GF-D8 (cell line): Measurements from ENCODE around the gene PER1.

Experiments
- DNase-seq: peaks from one replicate; lab custom pipeline; 2025; lab: John Stamatoyannopoulos, UW

The PER1 gene, protein sequence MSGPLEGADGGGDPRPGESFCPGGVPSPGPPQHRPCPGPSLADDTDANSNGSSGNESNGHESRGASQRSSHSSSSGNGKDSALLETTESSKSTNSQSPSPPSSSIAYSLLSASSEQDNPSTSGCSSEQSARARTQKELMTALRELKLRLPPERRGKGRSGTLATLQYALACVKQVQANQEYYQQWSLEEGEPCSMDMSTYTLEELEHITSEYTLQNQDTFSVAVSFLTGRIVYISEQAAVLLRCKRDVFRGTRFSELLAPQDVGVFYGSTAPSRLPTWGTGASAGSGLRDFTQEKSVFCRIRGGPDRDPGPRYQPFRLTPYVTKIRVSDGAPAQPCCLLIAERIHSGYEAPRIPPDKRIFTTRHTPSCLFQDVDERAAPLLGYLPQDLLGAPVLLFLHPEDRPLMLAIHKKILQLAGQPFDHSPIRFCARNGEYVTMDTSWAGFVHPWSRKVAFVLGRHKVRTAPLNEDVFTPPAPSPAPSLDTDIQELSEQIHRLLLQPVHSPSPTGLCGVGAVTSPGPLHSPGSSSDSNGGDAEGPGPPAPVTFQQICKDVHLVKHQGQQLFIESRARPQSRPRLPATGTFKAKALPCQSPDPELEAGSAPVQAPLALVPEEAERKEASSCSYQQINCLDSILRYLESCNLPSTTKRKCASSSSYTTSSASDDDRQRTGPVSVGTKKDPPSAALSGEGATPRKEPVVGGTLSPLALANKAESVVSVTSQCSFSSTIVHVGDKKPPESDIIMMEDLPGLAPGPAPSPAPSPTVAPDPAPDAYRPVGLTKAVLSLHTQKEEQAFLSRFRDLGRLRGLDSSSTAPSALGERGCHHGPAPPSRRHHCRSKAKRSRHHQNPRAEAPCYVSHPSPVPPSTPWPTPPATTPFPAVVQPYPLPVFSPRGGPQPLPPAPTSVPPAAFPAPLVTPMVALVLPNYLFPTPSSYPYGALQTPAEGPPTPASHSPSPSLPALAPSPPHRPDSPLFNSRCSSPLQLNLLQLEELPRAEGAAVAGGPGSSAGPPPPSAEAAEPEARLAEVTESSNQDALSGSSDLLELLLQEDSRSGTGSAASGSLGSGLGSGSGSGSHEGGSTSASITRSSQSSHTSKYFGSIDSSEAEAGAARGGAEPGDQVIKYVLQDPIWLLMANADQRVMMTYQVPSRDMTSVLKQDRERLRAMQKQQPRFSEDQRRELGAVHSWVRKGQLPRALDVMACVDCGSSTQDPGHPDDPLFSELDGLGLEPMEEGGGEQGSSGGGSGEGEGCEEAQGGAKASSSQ (N-terminal part only)

GRCh38 chr17:8152112-8152775 lies at the start of gene PER1:
PER1 (minus strand) TSS chr17:8152404; CDS start chr17:8150706, 1,698 bp downstream.
- peak; percentile 75 for DNase-seq

DNA sequence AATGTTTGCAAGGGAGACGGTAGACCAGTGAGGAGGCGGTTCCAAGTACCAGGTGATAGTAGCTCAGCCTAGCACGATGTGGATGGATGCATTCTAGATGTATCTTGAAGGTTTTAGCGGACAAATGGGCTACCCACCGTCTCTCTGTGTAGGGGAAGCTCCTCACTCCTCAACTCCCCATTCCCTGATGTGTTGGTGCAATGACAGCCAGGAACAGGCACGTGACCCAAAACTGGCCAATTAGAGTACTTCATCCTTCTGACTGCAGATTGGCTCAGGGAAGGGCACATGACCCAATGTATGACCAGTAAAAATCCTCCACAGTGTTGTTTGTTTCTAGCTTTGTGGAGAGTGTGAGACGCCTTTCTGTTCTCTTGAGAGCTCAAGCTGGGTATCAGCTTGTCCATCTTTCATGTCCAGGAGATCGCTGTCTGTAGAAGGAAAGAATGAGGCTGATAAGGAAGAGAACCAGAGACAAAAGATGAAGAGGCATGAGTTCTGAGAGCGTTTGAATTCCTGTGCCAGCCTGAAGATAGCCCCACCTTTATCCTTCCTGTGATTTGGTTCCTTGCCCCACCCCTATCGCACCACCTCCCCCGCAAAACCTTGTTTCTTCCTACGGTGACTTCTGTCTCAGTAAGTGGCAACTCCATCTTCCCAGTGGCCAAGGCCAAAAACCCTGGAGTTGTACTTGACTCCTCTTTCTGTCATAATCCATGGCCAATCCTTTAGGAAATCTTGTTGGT lies 40.0 kb upstream of the PER1 start:
- DNase-seq = no peak

DNA sequence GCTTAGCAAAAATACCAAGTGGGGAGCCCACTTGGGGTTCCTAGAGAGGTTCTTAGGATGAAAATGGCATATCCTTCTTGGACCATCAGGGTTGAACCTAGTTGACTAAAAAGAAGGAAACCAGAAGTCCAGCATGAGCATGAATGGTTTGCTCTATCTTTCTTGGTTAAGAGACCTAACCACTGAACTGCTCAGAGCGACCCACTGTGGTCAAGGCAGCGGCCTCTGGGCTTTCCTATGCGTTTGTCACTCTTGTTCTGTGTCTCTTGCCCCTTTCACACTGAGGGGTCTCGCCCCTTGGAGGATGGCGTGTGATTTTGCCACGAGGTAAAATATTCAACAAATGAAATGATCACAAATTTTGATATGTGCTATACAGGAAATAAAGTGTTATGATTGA lies 38.3 kb upstream of the PER1 start:
- DNase-seq = peak; percentile 24

- DNase-seq = peak; percentile 89
These were observed 37.7 kb upstream of the PER1 start, which contains the start of gene BORCS6 for GRCh38 chr17:8189711-8190477. BORCS6 (minus strand) TSS chr17:8190180; CDS start chr17:8190140, 40 bp downstream.

DNA sequence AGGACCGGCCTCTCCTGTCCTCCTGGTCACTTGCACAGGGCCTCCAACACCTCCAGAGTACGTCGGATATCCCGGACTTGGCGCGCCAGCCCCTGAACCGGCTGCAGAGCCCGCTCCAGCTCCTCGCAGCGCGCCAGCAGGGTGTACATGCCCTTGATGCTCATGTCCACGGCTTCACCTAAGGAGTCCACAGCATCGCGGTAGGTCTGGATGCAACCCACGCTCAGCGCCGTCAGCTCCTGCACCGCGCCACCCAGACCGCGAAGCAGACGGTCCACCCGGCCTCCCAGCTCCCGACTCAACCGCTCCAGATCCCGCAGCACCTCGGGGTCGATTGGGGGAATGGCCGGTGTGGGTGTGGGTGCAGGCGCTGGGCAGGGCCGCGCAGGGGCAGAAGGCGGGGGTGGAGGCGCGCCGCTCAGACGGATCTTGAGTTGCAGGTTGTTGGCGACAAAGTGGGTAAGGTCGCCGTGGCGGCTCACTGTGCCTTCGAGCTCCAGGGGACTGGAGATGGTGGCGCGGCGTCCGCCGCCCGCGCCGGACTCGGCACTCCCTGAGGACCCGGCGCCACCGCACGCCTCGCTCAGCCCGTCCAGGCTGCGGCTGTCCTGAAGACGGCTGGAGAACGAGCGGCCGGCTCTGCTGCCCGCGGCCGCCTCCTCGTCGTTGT lies 37.0 kb upstream of the PER1 start:
- DNase-seq = no peak

GRCh38 chr17:8188263-8188839 lies 36.1 kb upstream of the PER1 start:
- no peak for DNase-seq

DNA sequence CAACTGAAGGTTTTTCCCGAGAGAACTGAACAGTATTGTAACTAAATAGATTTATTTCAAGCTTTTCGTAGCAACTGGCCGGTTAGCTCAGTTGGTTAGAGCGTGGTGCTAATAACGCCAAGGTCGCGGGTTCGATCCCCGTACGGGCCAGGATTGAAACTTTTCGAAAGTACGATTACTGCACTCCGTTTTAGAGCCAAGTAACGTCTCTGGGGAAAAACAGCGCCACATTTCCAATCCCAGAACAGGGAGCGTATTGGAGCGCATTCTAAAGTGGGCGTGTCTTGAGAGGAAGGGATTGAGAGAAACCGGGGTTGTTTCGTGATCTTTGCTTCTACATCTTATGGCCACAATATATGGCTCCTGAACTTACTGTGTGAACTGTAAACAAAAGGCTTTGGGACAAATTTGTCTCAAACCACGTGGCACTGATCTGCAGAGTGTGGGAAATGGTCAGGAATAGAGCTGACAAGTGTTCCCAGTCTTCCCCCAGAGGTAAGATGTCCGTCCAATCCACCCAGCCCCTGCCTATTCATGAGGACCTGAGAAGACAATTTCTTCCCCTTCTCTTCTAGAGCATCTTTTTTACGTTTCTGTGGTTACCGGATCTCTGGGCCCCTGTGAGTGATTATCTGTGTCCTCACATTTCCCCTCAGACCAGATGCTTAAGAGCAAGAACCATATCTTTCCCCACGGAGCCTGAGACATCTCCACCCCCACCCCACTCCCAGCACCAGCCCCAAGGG lies 35.5 kb upstream of the PER1 start:
- peak; percentile 83 for DNase-seq

DNA sequence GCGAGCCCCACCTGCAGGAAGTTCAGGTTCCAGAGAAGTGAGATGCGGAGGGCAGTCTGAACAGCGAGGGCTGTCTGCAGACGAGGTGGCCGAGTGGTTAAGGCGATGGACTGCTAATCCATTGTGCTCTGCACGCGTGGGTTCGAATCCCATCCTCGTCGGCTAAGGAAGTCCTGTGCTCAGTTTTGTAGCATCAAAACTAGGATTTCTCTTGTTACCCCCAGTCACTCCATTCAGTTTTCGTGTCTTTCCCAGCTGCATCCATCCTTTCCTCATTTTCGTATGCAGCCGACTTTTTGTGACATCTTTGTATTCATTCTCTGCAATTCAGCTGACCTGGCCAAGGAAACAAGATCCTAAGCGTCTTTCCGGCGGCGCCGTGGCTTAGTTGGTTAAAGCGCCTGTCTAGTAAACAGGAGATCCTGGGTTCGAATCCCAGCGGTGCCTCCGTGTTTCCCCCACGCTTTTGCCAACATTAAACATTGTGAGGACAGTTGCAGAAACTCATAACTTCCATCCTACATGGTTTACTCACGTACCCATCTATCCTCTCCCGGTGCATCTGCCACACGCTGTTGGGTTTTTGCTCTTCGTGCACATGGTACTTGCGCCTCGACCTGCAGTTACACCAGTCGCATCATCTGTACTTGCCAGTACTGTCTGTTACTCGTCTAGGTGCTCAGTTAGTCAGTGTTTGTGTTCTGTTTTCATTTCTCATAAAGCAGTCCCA lies 34.7 kb upstream of the PER1 start:
- DNase-seq = peak; percentile 83

DNA sequence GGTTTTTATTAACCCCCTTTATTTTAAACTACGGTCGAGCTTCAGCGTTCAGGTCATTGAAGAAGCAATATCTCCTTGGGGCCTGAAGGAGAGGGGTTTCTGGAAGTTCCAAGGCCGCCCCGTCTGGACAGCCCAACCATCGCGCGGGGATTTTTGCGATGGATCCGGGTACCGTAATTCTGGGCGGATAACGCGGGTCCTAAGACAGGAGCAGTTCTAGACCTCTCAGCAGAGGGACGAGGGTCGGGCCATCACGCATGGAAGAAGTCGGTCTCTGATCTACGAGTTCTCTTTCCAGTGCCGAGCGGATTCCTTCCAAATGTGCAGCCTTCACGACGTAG lies 34.2 kb upstream of the PER1 start:
- DNase-seq = no peak

DNA sequence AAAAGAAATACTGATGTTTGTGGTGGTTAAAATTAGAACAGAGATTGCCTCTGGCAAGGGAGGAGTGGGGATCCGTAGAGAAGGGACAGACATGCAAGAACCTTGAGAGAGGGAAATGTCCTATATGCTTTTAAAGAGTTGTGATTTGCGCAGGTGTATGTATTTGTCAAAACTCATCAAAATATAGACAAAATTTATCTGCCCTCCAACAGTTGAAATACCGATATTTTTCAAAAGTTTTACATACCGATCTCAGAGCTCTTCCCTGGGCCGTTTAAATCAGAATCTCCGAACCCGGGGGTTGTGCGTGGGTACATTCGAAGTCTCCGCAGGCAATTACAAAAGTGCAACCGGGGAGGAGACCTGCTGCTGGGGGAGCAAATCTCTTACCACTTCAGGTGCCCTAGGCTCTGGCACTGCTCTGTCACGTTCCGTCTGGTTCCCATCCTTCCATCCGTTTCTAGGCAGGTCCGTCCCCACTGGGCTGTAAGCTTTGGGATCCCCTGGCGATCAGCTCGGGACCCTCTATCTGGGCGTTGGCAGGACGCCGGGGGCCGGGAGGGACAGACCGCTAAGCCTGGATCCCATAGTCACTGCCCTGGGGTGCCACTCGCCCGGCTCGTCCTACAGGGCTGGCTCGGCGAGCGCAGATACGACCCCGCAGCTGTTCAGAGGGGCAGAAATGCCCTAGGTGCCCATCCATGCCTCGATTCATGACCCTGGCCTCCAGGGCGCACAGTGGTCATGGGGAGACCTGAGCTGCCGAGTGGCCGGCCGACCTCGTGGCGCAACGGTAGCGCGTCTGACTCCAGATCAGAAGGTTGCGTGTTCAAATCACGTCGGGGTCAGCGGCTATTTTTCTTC lies 33.6 kb upstream of the PER1 start:
- DNase-seq = peak; percentile 3

DNA sequence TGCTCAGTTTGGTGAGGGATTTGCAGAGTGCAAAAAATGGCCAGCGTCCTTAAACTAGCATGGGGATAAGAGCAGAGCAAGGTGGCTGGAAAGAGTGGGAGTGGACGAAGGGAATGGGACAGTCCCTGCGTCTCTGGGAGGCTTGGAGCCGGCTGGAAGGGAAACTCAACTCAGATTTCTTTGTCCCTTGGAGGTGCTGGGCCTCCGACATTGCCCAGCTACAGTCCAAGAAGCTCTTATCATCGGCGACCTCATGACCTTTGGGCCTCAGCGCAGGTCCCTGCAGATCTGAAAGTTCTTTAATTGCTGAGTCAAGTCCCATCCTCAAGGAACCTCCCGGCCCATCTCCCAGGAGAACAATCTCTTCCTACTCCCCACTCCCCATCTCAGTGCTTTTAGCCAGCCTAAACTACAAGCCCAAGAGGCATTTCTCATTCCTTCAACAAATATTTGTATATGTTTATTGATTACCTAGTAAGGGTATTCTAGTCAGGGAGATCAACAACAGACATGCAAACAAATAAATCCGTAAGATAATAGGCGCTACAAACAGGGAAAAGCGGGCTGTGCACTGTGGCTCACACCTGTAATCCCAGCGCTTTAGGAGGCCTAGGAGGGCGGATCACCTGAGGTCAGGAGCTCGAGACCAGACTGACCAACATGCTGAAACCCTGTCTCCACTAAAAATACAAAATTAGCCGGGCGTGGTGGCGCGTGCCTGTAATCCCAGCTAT lies 25.0 kb upstream of the PER1 start:
- DNase-seq = no peak

DNA sequence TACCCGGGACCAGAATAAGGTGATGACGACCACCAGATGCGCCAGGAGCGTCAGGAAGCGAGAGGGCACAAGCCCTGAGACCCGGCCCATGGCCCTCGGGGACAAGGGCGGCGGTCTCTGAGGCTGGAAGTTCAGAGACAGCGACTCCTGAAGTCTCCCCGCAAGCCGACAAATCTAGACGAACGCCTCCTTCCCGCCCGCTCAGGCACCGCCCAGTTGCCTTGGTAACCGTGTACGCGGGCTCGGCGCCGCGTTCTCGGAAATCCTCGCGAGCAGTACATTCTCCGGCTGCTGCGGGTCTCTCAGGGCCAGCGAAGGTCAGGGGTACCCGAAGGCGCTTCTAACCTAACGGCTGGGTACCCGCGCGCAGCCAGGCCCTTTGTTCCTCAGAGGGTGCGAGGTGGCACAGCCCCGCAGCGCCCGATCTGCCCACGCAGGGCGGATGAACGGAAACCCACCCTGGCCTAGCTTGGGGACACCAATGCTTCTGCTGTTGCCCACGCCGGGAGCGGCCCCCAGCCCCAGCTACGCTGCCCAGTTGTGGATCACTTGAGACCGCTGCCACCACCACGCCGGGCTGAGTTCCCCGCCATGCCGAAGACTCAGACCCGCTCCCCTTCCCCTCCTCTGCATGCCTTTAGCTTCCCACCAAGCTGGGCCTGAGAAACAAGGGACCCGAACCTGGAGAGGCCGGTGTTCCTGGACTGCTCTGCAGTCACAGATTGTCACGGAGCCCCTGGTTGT lies 24.2 kb upstream of the PER1 start, which contains the start of gene TMEM107:
Gene TMEM107, minus strand, starts transcription at position 184 of the 744 bp plus-strand sequence. Its CDS starts 94 bp downstream, at position 90.
- DNase-seq = peak; percentile 64

DNA sequence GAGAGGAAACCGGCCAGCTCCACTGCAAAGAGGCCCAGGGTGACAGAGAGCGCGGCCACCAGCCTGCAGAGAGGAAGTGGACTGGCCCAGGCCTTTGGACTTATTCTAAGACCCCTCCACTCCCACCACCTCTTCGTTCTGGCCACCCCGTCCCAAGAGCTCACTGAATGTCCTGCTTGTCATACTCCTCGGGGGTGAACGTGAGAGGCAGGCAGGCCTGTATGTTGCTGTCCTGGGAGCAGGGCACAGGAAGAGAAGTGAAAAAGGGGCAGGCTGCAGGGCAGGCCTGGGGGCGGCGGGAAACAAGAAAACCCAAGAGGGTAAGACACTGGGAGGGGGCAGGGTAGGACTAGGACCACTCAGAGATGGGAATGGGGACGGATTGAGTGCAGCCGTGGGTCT lies 23.6 kb upstream of the PER1 start:
- DNase-seq = no peak

GRCh38 chr17:8173871-8174322 lies 21.7 kb upstream of the PER1 start:
- DNase-seq = no peak
